HG03575 (cell line): ENCODE measurements around the gene GLRX.

ENCODE experiments used
- ATAC-seq: cut with Tn5 transposase; IDR thresholded peaks from one replicate; pipeline ENCODE4 v1.9.1; 2021; ENCODE audit not compliant: unreplicated experiment, insufficient number of reproducible peaks, low FRiP score; ENCODE audit errors: extremely low read depth

Gene GLRX

DNA sequence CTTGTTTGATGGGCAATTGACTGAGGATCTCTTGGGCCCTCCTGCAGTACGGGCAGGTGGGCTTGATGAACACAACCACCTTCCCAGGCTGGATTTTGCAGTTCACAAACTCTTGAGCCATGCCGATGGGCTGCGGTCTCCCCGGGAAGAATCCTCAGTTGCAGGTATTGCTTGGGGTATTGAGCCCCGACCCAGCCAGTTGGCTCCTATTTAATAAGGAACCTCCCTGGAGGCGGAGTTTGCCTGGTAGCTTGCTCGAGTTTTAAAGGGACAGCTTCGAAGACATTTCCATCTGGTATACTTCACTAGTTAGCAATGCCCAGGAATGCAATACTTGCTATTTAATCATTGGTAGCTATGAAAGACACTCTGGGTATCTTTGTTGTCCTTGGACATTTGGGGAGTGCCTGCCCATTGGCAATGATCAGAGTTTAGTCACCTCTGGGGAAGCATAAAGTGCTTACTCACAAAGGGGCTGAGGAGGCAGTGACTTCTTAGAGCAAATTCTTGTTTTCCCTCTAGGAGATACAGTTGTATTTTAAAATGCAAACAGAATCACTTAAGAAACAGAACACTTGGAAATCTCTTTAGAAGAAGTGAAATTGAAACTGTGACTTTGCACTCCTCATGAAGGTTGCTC is at the start of gene GLRX:
TSS of gene GLRX (minus strand) at position 185 of the 640 bp plus-strand sequence. CDS start at position 121, 64 bp downstream.
- ATAC-seq = peak; percentile 23

GRCh38 chr5:95871146-95871806 is 48.8 kb upstream of the GLRX start:
- ATAC-seq = no peak

DNA sequence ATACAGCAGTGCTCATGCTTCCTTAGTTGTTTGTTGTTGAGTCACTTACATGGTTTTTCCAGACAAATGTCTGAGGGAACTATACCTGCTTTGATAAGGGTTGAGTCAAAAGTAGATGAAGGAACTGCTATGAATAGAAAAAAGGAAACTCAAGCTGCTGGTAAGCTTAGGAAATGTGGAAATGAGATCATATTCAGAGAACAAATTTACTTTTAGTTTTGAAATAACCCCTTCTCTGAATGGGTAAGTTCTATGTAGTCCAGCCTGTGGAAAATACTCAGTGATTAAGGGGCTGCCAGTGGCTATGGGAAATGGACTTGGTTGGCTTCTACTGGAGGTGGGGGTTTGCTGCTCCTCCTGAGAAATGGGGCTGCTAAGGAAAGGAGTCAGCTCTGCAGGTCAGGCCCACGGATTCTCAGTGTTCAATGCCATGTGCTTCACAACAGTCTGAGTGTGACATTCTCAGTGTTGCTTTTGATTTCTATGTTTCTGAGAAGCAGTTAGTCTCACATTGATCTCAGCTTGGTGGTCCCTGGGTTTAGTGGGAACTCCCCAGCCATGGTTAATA is 47.7 kb upstream of the GLRX start:
- peak; percentile 40 for ATAC-seq

- ATAC-seq = peak; percentile 31
Measured at GRCh38 chr5:95869173-95869855, 46.8 kb upstream of the GLRX start.

DNA sequence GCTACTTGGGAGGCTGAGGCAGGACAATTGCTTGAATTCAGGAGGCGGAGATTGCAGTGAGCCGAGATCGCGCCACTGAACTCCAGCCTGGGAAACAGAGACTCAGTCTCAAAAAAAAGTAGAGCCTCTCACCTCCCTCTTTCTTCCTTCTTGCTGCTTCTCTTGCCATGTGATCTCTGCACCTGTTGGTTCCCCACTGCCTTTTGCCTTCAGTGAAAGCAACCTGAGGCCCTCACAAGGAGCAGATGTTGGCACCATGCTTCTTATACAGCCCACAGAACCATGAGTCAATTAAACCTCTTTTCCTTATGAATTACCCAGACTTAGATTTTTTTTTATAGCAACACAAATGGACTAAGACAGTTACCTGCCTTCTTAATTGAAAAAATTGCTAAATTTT is 45.6 kb upstream of the GLRX start:
- ATAC-seq = no peak

DNA sequence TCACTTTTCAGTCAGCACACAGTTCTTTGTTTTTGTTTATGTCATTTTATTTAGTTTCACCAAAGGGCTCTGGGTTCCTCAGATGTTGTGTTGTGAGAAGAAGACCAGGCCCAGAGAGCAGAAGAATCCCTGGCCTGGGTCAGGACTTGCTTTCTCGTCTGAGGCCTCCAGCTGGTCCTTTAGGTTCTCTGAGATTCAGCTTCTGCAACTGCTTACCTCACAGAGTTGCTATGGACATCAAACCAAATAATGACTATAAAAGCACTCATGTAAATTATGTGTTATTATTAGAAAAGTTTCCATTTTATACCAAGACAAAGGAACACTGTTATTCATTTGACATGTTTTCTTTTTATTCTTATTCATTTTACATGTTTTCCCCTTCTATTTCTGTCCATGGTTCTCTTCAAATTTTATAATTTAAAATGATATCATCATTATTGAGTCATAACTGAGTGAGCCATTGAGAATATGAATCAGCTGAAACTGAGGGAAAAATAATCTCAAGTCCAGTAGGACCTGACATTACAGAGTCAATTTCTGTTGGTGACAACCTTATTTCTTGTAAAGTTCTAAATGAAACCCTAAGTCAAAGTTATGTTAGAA is 44.0 kb upstream of the GLRX start:
- ATAC-seq = no peak

DNA sequence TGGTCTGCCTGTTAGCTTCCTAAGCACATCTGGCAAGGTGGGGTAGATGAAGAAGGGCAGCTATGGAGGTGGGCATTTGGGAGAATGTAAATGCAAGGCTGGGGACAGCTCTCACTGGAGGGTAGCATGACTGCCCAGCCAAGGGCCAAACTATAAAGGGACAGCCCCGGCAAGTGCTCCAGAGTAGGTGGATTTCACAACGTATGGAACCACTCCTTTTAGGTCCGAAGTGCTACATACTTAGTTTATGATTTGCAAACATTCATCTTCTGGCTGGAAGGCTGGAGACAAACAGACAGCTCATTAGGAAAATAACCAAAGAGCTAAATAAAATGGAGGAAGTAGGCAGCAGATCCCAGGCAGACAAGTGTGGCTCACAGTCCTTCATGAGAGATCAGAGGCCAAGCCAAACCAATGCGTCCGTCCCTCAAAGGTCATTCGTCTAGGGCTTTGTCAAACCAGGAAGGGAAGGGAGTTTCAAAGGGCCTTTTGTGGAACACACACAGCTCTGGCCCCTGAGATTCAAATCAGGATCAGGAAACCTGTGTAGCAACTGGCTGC is 42.5 kb upstream of the GLRX start:
- no peak for ATAC-seq

- ATAC-seq = no peak
Measured at GRCh38 chr5:95864456-95864855, 41.9 kb upstream of the GLRX start.

GRCh38 chr5:95863383-95863757 is 40.8 kb upstream of the GLRX start:
- no peak for ATAC-seq

DNA sequence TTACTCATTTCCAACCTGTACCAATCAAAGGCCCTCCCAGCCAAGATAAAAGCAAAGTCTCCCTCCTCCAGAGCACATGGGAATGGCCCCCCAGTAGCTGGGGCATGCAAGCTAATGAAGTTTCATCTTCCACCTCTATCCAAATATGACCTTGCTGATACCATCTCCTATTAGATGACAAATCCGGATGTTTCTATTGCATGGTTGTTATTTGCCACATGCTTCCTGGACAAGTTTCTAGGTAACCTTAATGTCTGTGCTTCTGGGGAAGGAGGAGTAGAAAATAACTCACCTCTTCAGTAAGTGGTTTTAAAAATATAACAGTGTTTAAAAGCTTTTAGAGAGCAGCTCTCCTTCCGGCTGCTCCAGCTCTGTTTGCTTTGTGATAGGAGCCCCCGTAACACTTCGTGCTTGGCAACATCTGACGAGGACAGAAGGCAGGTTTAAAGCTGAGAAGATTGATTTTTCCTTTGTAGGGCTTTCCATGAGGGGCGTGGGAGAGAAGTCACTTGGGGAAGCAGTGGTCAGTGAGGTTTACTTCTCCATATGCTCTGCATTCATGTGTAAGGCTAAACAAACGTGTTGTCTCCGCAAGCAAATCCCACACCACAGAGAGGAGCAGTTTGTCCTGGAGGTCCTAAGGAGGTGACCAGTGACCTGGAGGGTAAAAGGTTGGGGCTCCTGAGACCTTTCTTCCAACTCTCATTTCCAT is 40.3 kb upstream of the GLRX start:
- ATAC-seq = no peak

DNA sequence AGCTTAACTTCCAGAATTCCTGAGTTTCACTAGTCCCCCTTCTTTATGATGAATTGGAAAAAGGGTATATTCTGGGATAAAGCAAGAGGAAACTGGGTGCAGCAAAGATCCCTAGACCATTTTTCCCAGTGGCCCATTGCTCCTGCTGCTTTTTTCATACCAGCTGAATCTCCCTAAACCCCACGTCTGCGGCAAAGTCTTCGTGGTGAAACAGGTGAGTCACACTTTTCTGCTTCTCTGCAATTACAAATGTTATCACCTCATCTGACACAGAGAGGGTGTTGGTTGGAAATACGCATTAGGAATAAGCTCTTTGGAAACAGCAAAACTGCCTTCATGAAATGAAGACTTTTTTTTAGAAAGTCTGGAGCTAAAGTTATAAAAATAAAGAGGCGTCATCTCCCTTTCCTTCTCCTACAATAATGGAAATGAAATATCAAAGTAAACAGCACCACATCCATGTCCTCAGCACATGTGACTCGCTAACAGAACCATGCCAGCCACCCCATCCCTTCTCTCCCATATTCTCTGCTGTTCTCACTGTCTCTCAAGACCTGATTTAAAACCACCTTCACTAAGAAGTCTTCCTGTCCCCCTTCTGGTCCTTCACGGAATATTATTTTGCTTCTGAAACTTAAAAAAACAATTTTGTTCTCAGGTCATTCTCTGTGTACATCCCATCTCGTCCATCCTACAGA is 39.5 kb upstream of the GLRX start:
- ATAC-seq = no peak

- no peak for ATAC-seq
Measured at GRCh38 chr5:95861221-95861863, 38.8 kb upstream of the GLRX start.

DNA sequence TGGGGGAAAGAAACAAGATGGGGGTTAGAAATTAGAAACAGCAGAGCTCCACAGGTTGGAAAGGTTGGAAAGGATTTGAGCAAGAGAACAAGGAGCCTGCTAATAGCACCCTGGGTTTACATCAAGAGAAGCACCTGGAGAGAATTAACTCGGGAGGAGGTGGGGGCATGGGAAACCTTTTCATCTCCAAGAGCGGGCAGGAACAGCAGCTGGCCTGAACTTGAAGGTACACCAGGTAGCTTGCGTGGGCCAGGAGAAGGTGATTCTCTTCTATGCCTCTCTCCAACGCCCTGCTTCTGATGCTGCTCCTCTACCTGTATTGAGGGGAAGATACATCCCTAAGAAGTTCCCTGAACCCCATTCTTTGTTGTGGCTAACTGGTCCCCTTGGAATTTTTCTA is 37.1 kb upstream of the GLRX start:
- ATAC-seq = no peak

DNA sequence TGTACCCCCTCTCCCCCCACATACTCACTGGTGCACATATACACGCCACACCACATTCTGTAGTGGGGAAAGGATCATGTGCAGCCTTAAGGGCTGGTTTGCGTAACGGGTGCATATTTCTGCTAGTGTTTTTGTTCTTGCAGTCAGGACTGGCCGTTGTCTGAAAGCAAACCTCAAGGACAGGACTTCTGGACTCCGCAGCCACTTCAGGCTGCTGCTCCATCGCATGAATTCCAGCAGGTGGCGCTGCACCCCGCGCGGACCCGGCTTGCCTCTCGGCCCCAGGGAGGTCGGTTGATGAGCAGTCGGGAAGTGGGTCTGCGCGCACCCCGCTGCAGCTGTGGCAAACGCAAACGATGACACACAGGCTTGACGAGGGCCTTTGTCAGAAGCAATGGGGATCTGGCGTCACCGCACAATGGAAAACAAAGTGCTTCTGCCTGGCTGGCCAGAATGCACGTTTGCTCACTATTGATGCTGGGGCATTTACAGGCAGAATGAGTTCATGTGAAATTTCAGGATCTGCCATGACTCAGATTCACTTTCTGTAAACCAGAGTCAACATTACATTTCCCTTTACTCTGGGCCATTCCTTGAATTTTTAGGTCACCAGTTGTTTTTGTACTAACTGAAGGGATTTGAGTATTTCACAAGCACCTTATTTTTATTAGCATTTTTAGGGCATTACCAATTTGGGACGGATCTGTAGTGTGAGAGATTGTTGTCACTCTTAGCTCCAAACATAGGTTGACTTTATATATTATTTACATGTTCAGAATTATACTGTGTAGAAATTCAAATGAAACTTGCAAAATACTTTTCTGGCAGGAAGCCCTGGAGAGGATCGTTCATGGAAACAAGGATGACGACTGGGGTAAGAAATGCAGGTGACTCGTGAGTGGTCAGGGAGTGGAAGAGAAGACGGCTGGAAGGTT is 36.4 kb upstream of the GLRX start:
- ATAC-seq = peak; percentile 63

DNA sequence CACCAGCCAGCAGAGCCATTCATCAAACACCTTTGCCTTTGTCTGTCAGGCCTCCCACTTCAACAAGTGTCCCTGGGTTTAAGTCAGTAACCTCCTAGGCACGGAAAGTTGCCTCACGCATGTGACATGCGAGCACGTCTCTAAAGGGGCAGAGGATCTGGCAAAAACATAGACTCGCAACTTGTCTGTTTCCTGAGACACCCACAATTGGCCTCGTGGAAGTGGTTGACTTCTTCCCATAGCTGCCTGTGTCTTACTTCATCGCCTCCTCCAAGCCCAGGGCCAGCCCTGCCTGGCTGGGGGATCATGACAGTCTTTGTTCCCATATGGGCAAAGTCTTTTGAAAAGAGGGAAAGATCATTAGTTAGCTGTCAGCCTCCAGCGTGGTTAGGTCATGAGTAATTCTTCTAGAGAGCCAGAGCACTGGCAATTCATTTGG is 35.5 kb upstream of the GLRX start:
- no peak for ATAC-seq

GRCh38 chr5:95857185-95857945 is 34.8 kb upstream of the GLRX start:
- no peak for ATAC-seq
